ENCODE data around the gene LYPD1. TPM values are rescaled to one million over a fixed set of nuclear protein-coding genes. Genes with fewer than 3 reads are reported as not detected.

Gene LYPD1
- total and polyA plus RNA-seq, 4 donors = 0.17 to 0.65 (median 0.46) TPM

- Histone ChIP-seq H3K36me3 (ENCODE audit: control insufficient read depth in 4 of 4, insufficient read depth in 3 of 4, low read depth in 1 of 4, low read length in 3 of 4) (no peaks in the 10 kb centered on the region), H3K4me1 (ENCODE audit: control insufficient read depth in 4 of 4, insufficient read depth in 4 of 4, low read length in 3 of 4) (peaks cover 0 to 6% (median 3%) of the 10 kb centered on the region in 4 donors), H3K9me3 (ENCODE audit: control insufficient read depth in 4 of 4, low read length in 3 of 4) (no peaks in the 10 kb centered on the region), H3K27me3 (ENCODE audit: control insufficient read depth in 4 of 4, insufficient read depth in 4 of 4, low read length in 3 of 4) (no peaks in the 10 kb centered on the region), H3K4me3 (ENCODE audit: low read depth in 1 of 3, low read length in 3 of 3) (no peak overlapping the region), H3K9ac (ENCODE audit: low read depth in 1 of 2, low read length in 2 of 2) (no peak overlapping the region), H3K27ac (ENCODE audit: low read depth in 1 of 2, low read length in 2 of 2) (no peak overlapping the region)
- 92% methylated on average over 4 of the region's 4 CpGs for whole genome bisulfite sequencing
- TF ChIP-seq GABPA (IDR thresholded peaks at IDR 0.05 in 1 of 2, conservative IDR thresholded peaks at IDR 0.05 in 1 of 2) (no peak), FOXA1 (IDR thresholded peaks at IDR 0.05) (no peak), SP1 (IDR thresholded peaks at IDR 0.05) (no peak), TAF1 (conservative IDR thresholded peaks at IDR 0.05) (no peak), YY1 (IDR thresholded peaks at IDR 0.05) (no peak), NR2F2 (IDR thresholded peaks at IDR 0.05) (no peak), RXRA (IDR thresholded peaks at IDR 0.05) (no peak), FOXA2 (IDR thresholded peaks at IDR 0.05) (no peak), EGR1 (IDR thresholded peaks at IDR 0.05; ENCODE audit: low read depth in 2 of 2) (no peak), JUND (IDR thresholded peaks at IDR 0.05) (no peak)
- TF ChIP-seq, protein P1, sequence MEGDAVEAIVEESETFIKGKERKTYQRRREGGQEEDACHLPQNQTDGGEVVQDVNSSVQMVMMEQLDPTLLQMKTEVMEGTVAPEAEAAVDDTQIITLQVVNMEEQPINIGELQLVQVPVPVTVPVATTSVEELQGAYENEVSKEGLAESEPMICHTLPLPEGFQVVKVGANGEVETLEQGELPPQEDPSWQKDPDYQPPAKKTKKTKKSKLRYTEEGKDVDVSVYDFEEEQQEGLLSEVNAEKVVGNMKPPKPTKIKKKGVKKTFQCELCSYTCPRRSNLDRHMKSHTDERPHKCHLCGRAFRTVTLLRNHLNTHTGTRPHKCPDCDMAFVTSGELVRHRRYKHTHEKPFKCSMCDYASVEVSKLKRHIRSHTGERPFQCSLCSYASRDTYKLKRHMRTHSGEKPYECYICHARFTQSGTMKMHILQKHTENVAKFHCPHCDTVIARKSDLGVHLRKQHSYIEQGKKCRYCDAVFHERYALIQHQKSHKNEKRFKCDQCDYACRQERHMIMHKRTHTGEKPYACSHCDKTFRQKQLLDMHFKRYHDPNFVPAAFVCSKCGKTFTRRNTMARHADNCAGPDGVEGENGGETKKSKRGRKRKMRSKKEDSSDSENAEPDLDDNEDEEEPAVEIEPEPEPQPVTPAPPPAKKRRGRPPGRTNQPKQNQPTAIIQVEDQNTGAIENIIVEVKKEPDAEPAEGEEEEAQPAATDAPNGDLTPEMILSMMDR (IDR thresholded peaks at IDR 0.05; ENCODE audit: low read depth, low read length, missing input control) = no peak
- TF ChIP-seq, protein P2, sequence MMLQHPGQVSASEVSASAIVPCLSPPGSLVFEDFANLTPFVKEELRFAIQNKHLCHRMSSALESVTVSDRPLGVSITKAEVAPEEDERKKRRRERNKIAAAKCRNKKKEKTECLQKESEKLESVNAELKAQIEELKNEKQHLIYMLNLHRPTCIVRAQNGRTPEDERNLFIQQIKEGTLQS (IDR thresholded peaks at IDR 0.05) = no peak
- TF ChIP-seq, protein P3, sequence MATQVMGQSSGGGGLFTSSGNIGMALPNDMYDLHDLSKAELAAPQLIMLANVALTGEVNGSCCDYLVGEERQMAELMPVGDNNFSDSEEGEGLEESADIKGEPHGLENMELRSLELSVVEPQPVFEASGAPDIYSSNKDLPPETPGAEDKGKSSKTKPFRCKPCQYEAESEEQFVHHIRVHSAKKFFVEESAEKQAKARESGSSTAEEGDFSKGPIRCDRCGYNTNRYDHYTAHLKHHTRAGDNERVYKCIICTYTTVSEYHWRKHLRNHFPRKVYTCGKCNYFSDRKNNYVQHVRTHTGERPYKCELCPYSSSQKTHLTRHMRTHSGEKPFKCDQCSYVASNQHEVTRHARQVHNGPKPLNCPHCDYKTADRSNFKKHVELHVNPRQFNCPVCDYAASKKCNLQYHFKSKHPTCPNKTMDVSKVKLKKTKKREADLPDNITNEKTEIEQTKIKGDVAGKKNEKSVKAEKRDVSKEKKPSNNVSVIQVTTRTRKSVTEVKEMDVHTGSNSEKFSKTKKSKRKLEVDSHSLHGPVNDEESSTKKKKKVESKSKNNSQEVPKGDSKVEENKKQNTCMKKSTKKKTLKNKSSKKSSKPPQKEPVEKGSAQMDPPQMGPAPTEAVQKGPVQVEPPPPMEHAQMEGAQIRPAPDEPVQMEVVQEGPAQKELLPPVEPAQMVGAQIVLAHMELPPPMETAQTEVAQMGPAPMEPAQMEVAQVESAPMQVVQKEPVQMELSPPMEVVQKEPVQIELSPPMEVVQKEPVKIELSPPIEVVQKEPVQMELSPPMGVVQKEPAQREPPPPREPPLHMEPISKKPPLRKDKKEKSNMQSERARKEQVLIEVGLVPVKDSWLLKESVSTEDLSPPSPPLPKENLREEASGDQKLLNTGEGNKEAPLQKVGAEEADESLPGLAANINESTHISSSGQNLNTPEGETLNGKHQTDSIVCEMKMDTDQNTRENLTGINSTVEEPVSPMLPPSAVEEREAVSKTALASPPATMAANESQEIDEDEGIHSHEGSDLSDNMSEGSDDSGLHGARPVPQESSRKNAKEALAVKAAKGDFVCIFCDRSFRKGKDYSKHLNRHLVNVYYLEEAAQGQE (IDR thresholded peaks at IDR 0.05) = no peak
- TF ChIP-seq, protein P4, sequence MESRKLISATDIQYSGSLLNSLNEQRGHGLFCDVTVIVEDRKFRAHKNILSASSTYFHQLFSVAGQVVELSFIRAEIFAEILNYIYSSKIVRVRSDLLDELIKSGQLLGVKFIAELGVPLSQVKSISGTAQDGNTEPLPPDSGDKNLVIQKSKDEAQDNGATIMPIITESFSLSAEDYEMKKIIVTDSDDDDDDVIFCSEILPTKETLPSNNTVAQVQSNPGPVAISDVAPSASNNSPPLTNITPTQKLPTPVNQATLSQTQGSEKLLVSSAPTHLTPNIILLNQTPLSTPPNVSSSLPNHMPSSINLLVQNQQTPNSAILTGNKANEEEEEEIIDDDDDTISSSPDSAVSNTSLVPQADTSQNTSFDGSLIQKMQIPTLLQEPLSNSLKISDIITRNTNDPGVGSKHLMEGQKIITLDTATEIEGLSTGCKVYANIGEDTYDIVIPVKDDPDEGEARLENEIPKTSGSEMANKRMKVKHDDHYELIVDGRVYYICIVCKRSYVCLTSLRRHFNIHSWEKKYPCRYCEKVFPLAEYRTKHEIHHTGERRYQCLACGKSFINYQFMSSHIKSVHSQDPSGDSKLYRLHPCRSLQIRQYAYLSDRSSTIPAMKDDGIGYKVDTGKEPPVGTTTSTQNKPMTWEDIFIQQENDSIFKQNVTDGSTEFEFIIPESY (IDR thresholded peaks at IDR 0.05) = no peak
- TF ChIP-seq, protein P5, sequence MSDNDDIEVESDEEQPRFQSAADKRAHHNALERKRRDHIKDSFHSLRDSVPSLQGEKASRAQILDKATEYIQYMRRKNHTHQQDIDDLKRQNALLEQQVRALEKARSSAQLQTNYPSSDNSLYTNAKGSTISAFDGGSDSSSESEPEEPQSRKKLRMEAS (IDR thresholded peaks at IDR 0.05) = no peak
- DNase-seq (ENCODE audit: low spot score) = no peak
These were observed 15.7 kb downstream of the LYPD1 start for GRCh38 chr2:132654335-132654734.

DNA sequence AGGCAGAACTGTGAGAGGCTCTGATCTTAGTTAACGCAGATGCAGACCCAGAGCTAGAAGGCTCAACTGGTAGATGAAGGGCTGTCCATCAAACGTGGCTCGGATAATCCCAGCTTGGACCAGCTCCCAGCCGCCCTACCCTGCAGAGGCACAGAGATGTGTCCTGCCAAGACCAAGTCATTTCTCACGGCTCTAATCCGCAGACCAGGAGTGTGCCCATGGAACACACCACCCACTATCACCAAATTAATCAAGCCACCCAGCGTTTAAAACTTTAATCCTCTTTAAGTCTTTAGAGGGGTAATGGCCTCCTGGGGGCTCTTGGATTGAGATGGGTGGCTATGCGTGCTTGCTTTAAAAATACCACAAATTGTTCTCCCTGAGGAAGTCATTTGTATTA lies 17.5 kb downstream of the LYPD1 start:
- DNase-seq (ENCODE audit: low spot score) = no peak
- Histone ChIP-seq H3K27me3 (ENCODE audit: control insufficient read depth in 4 of 4, insufficient read depth in 4 of 4, low read length in 3 of 4) (no peaks in the 10 kb centered on the region), H3K27ac (ENCODE audit: low read depth in 1 of 2, low read length in 2 of 2) (no peak overlapping the region), H3K4me3 (ENCODE audit: low read depth in 1 of 3, low read length in 3 of 3) (no peak overlapping the region), H3K9me3 (ENCODE audit: control insufficient read depth in 4 of 4, low read length in 3 of 4) (no peaks in the 10 kb centered on the region), H3K9ac (ENCODE audit: low read depth in 1 of 2, low read length in 2 of 2) (no peak overlapping the region), H3K4me1 (ENCODE audit: control insufficient read depth in 4 of 4, insufficient read depth in 4 of 4, low read length in 3 of 4) (peaks cover 0 to 6% (median 3%) of the 10 kb centered on the region in 4 donors), H3K36me3 (ENCODE audit: control insufficient read depth in 4 of 4, insufficient read depth in 3 of 4, low read depth in 1 of 4, low read length in 3 of 4) (no peaks in the 10 kb centered on the region)
- 88% methylated on average over 8 of the region's 8 CpGs for WGBS
- TF ChIP-seq JUND (IDR thresholded peaks at IDR 0.05) (no peak), TAF1 (conservative IDR thresholded peaks at IDR 0.05) (no peak), YY1 (IDR thresholded peaks at IDR 0.05) (no peak), HNF4G (IDR thresholded peaks at IDR 0.05) (no peak), FOXA2 (IDR thresholded peaks at IDR 0.05) (no peak), NR2F2 (IDR thresholded peaks at IDR 0.05) (no peak), EGR1 (IDR thresholded peaks at IDR 0.05; ENCODE audit: low read depth in 2 of 2) (no peak), RXRA (IDR thresholded peaks at IDR 0.05) (no peak), HNF4A (conservative IDR thresholded peaks at IDR 0.05) (no peak), SP1 (IDR thresholded peaks at IDR 0.05) (no peak), RAD21 (IDR thresholded peaks at IDR 0.05) (no peak)
- TF ChIP-seq, protein P4 (IDR thresholded peaks at IDR 0.05) = no peak
- TF ChIP-seq, protein P2 (IDR thresholded peaks at IDR 0.05) = no peak
- TF ChIP-seq, protein P3 (IDR thresholded peaks at IDR 0.05) = no peak

Data from liver (tissue), 9 donors.